ENCODE data around the gene ACSM3. TPM values are rescaled to one million over a fixed set of nuclear protein-coding genes. Genes with fewer than 3 reads are reported as not detected.

Gene ACSM3
- total and polyA plus RNA-seq, 9 of the 15 experiments (the other 6 are each of a cell fraction or from before 2014, with no cell fraction given): 112 to 420 (median 182) TPM

DNA sequence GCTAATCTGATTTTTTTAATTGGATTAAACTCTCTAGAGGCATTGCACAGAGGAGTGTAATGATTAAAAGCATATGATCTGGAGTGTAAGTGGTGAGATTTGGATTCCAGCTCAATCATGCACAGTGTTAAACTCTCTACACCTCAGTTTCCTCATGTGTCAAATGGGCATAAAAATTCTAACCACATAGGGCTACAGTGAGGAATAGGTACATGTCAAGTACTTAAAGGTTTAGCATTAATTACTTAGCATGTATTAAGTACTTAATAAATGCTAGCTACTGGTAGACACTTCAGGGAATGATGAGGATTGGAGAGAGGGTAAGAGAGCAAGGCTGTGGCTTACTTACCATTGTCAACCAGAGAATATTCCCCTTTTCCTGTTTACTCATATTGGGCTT is 25.3 kb downstream of the ACSM3 start:
- Histone ChIP-seq H3K4me1 (replicated peaks in 1 of 2; ENCODE audit: control insufficient read depth in 2 of 2, insufficient read depth in 2 of 2, low read length in 2 of 2) (no peaks in the 10 kb centered on the region), H3K27ac (ENCODE audit: extremely low read depth, low read depth, low read length) (no peak overlapping the region), H3K9me1 (ENCODE audit: control insufficient read depth, insufficient read depth, low read length) (no peaks in the 10 kb centered on the region), H2AFZ (ENCODE audit: low read depth, low read length) (no peak overlapping the region), H3K27me3 (ENCODE audit: control insufficient read depth in 2 of 2, insufficient read depth in 2 of 2, low read length in 2 of 2) (no peaks in the 10 kb centered on the region), H3K4me2 (ENCODE audit: insufficient read depth, low read length) (no peak overlapping the region), H3K36me3 (ENCODE audit: control insufficient read depth, insufficient read depth, low read length) (peaks cover 34% of the 10 kb centered on the region; the same call in 2 of the 3 replicates), H3K9ac (ENCODE audit: insufficient read depth in 1 of 2, low read depth in 2 of 2, low read length in 2 of 2) (no peak overlapping the region), H3K79me2 (ENCODE audit: control insufficient read depth, insufficient read depth, low read length) (no peaks in the 10 kb centered on the region), H4K20me1 (replicated peaks; ENCODE audit: control insufficient read depth, insufficient read depth, low read length) (no peaks in the 10 kb centered on the region), H3K9me3 (replicated peaks; ENCODE audit: control insufficient read depth, insufficient read depth, low read depth, low read length) (no peaks in the 10 kb centered on the region), H3K4me3 (no peak overlapping the region)
- CTCF ChIA-PET (ENCODE audit: low intra/inter-chr PET ratio): no interaction called here
- no peak for ATAC-seq
- intact Hi-C loops (cut with micrococcal nuclease) (no loop called here), in situ Hi-C loops (cut with MboI) (no loop called here)
- no peak for FAIRE-seq
- no TSS peak for BruUV-seq (replicated peaks)
- POLR2A ChIA-PET: no interaction called here
- DNase-seq (ENCODE audit: extremely low read depth in 1 of 4, low spot score in 3 of 4): no peak
- peak; percentile 75; the same call in 1 of the 2 replicates for TF ChIP-seq ZNF224 (CRISPR knock-in tag; IDR thresholded peaks at IDR 0.05)
- TF ChIP-seq, protein P1, sequence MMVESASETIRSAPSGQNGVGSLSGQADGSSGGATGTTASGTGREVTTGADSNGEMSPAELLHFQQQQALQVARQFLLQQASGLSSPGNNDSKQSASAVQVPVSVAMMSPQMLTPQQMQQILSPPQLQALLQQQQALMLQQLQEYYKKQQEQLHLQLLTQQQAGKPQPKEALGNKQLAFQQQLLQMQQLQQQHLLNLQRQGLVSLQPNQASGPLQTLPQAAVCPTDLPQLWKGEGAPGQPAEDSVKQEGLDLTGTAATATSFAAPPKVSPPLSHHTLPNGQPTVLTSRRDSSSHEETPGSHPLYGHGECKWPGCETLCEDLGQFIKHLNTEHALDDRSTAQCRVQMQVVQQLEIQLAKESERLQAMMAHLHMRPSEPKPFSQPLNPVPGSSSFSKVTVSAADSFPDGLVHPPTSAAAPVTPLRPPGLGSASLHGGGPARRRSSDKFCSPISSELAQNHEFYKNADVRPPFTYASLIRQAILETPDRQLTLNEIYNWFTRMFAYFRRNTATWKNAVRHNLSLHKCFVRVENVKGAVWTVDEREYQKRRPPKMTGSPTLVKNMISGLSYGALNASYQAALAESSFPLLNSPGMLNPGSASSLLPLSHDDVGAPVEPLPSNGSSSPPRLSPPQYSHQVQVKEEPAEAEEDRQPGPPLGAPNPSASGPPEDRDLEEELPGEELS (CRISPR knock-in tag; IDR thresholded peaks at IDR 0.05; ENCODE audit: borderline replicate concordance): 0 out of 2 replicates have a peak, but pooled peaks have one; percentile 26
- no peak for TF ChIP-seq ZNF512 (tag; IDR thresholded peaks at IDR 0.05)
- no peak for TF ChIP-seq ZNF197 (CRISPR knock-in tag; IDR thresholded peaks at IDR 0.05; ENCODE audit: low read depth)
- TF ChIP-seq TOE1 (IDR thresholded peaks at IDR 0.05; ENCODE audit: borderline replicate concordance): no peak
- TF ChIP-seq TOE1 (CRISPR knock-in tag; IDR thresholded peaks at IDR 0.05; ENCODE audit: borderline replicate concordance, low read depth): 0 out of 2 replicates have a peak, but pooled peaks have one; percentile 28
- TF ChIP-seq ADNP (tag; IDR thresholded peaks at IDR 0.05): no peak
- TF ChIP-seq RBM25 (IDR thresholded peaks at IDR 0.05; ENCODE audit: low read depth, low read length, severe bottlenecking): peak; percentile 80
- no peak for TF ChIP-seq BRCA1 (IDR thresholded peaks at IDR 0.05)
- no peak for TF ChIP-seq BRCA1 (CRISPR knock-in tag; IDR thresholded peaks at IDR 0.05)
- TF ChIP-seq ZNF232 (CRISPR knock-in tag; IDR thresholded peaks at IDR 0.05): 0 out of 2 replicates have a peak, but pooled peaks have one; percentile 63
- no peak for TF ChIP-seq ZNF431 (CRISPR knock-in tag; IDR thresholded peaks at IDR 0.05)
- TF ChIP-seq CBFB (CRISPR knock-in tag; IDR thresholded peaks at IDR 0.05): no peak
- no peak for TF ChIP-seq ZNF239 (CRISPR knock-in tag; IDR thresholded peaks at IDR 0.05)
- TF ChIP-seq ELK3 (CRISPR knock-in tag; IDR thresholded peaks at IDR 0.05): no peak

Data from K562 (cell line).